HUES64 (cell line): Measurements from ENCODE around the gene GIPC2.
"Not testable (repeated sequence)": the region's sequence is repeated elsewhere in the genome, so short reads cannot be mapped to it uniquely, and the experiment has no call there.

Experiments
- H3K27ac ChIP-seq: 2 replicates; pipeline ENCODE4 v1.7.0; 2013; ENCODE audit warnings: low read depth, low read length, inconsistent platforms
- H3K27me3 ChIP-seq: 2 replicates; pipeline ENCODE4 v1.6.1; 2013; ENCODE audit warnings: mild to moderate bottlenecking, low read length; ENCODE audit not compliant: insufficient read depth
- H3K36me3 ChIP-seq: 2 replicates; pipeline ENCODE4 v1.6.1; 2013; ENCODE audit warnings: mild to moderate bottlenecking, low read length; ENCODE audit not compliant: insufficient read depth
- H3K4me1 ChIP-seq: 2 replicates; pipeline ENCODE4 v1.6.1; 2013; ENCODE audit warnings: mild to moderate bottlenecking, low read length, moderate library complexity; ENCODE audit not compliant: insufficient read depth
- H3K4me3 ChIP-seq: 2 replicates; pipeline ENCODE4 v1.5.1; 2013; ENCODE audit warnings: mild to moderate bottlenecking, low read length, moderate library complexity
- H3K9ac ChIP-seq: 2 replicates; pipeline ENCODE4 v1.6.1; 2013; ENCODE audit warnings: mild to moderate bottlenecking, low read depth, low read length
- H3K9me3 ChIP-seq: 2 replicates; pipeline ENCODE4 v1.6.1; 2013; ENCODE audit warnings: low read depth, low read length; ENCODE audit not compliant: insufficient read depth
- WGBS: fragments of 150-250, 120-280 bp; methylation state at CpG from one replicate; pipeline ENCODE4 v1.1.7; 2013; ENCODE audit warnings: missing lambda C conversion rate; 5-methylcytosine and 5-hydroxymethylcytosine counted together

The GIPC2 gene

GRCh38 chr1:78009276-78009675, 36.5 kb upstream of the GIPC2 start:
- H3K4me3 ChIP-seq: no peak overlapping the region
- no peak overlapping the region for H3K27ac ChIP-seq
- H3K27me3 ChIP-seq: no peaks in the 10 kb centered on the region
- no peak overlapping the region for H3K9ac ChIP-seq
- H3K36me3 ChIP-seq: peaks cover 4% of the 10 kb centered on the region; the same call in 1 of the 2 replicates
- WGBS: 99% methylated on average over 2 of the region's 3 CpGs
- H3K9me3 ChIP-seq: no peaks in the 10 kb centered on the region
- peaks cover 17% of the 10 kb centered on the region for H3K4me1 ChIP-seq

- no peak overlapping the region for H3K9ac ChIP-seq
- H3K27me3 ChIP-seq: no peaks in the 10 kb centered on the region
- peaks cover 17% of the 10 kb centered on the region for H3K4me1 ChIP-seq
- WGBS: 92% methylated on average over 3 of the region's 3 CpGs
- peaks cover 6% of the 10 kb centered on the region; the same call in 1 of the 2 replicates for H3K36me3 ChIP-seq
- no peak overlapping the region for H3K27ac ChIP-seq
- no peaks in the 10 kb centered on the region for H3K9me3 ChIP-seq
- H3K4me3 ChIP-seq: no peak overlapping the region
Measured at GRCh38 chr1:78009836-78010235, 35.9 kb upstream of the GIPC2 start.

- H3K4me1 ChIP-seq: peaks cover 5% of the 10 kb centered on the region
- 90% methylated on average over 1 of the region's 2 CpGs for WGBS
- H3K9me3 ChIP-seq: no peaks in the 10 kb centered on the region
- H3K27me3 ChIP-seq: no peaks in the 10 kb centered on the region
- H3K36me3 ChIP-seq: peaks cover 8% of the 10 kb centered on the region; the same call in 1 of the 2 replicates
- H3K4me3 ChIP-seq: no peak overlapping the region
- H3K27ac ChIP-seq: no peak overlapping the region
- no peak overlapping the region for H3K9ac ChIP-seq
Measured at GRCh38 chr1:78011050-78011449, 34.7 kb upstream of the GIPC2 start.

GRCh38 chr1:78015148-78015547, 30.6 kb upstream of the GIPC2 start:
- Histone ChIP-seq H3K27ac (no peak overlapping the region), H3K4me3 (no peak overlapping the region), H3K36me3 (peaks cover 12% of the 10 kb centered on the region; the same call in 1 of the 2 replicates), H3K27me3 (no peaks in the 10 kb centered on the region), H3K9ac (no peak overlapping the region), H3K4me1 (no peaks in the 10 kb centered on the region), H3K9me3 (no peaks in the 10 kb centered on the region)

GRCh38 chr1:78019024-78019423, 26.7 kb upstream of the GIPC2 start:
- Histone ChIP-seq H3K27ac (no peak overlapping the region), H3K36me3 (peaks cover 7% of the 10 kb centered on the region; the same call in 1 of the 2 replicates), H3K4me1 (no peaks in the 10 kb centered on the region), H3K9ac (no peak overlapping the region), H3K4me3 (no peak overlapping the region), H3K9me3 (no peaks in the 10 kb centered on the region), H3K27me3 (no peaks in the 10 kb centered on the region)
- 96% methylated on average over 1 of the region's 1 CpG for WGBS

GRCh38 chr1:78021134-78021533, 24.6 kb upstream of the GIPC2 start:
- WGBS: 99% methylated on average over 4 of the region's 4 CpGs
- H3K27me3 ChIP-seq: not testable (repeated sequence)

GRCh38 chr1:78029793-78030192, 16.0 kb upstream of the GIPC2 start:
- 93% methylated on average over 4 of the region's 4 CpGs for WGBS
- no peaks in the 10 kb centered on the region for H3K4me1 ChIP-seq
- no peak overlapping the region for H3K4me3 ChIP-seq
- H3K9ac ChIP-seq: no peak overlapping the region
- H3K27ac ChIP-seq: no peak overlapping the region
- H3K9me3 ChIP-seq: no peaks in the 10 kb centered on the region
- no peaks in the 10 kb centered on the region for H3K27me3 ChIP-seq
- H3K36me3 ChIP-seq: no peaks in the 10 kb centered on the region

More at GRCh38 chr1:78021134-78021533, 24.6 kb upstream of the GIPC2 start:
- H3K4me1 ChIP-seq, H3K9ac ChIP-seq, H3K36me3 ChIP-seq, H3K9me3 ChIP-seq, H3K4me3 ChIP-seq, H3K27ac ChIP-seq: not testable (repeated sequence)

- WGBS: 90% methylated on average over 4 of the region's 4 CpGs
- H3K27ac ChIP-seq: no peak overlapping the region
- no peaks in the 10 kb centered on the region for H3K4me1 ChIP-seq
Measured at GRCh38 chr1:78032996-78033796, 12.6 kb upstream of the GIPC2 start.

GRCh38 chr1:78033797-78034172, 12.0 kb upstream of the GIPC2 start:
- H3K9me3 ChIP-seq: no peaks in the 10 kb centered on the region
- H3K4me1 ChIP-seq: no peaks in the 10 kb centered on the region
- 90% methylated on average over 3 of the region's 3 CpGs for WGBS
- no peak overlapping the region for H3K27ac ChIP-seq
- no peaks in the 10 kb centered on the region for H3K36me3 ChIP-seq
- H3K9ac ChIP-seq: no peak overlapping the region
- H3K4me3 ChIP-seq: no peak overlapping the region
- no peaks in the 10 kb centered on the region for H3K27me3 ChIP-seq

More at GRCh38 chr1:78032996-78033796, 12.6 kb upstream of the GIPC2 start:
- Histone ChIP-seq H3K27me3 (no peaks in the 10 kb centered on the region), H3K36me3 (no peaks in the 10 kb centered on the region), H3K4me3 (no peak overlapping the region), H3K9me3 (no peaks in the 10 kb centered on the region), H3K9ac (no peak overlapping the region)

- Histone ChIP-seq H3K4me3 (no peak overlapping the region), H3K4me1 (no peaks in the 10 kb centered on the region), H3K27me3 (no peaks in the 10 kb centered on the region; the same call in 1 of the 2 replicates), H3K9me3 (no peaks in the 10 kb centered on the region), H3K36me3 (no peaks in the 10 kb centered on the region), H3K9ac (no peak overlapping the region), H3K27ac (no peak overlapping the region)
- WGBS: 94% methylated on average over 2 of the region's 2 CpGs
Measured at GRCh38 chr1:78035121-78035520, 10.6 kb upstream of the GIPC2 start.

- WGBS: 95% methylated on average over 4 of the region's 5 CpGs
- H3K4me1 ChIP-seq: no peaks in the 10 kb centered on the region
- no peaks in the 10 kb centered on the region; the same call in 1 of the 2 replicates for H3K27me3 ChIP-seq
- no peak overlapping the region for H3K9ac ChIP-seq
- H3K9me3 ChIP-seq: no peaks in the 10 kb centered on the region
- H3K27ac ChIP-seq: no peak overlapping the region
- no peaks in the 10 kb centered on the region for H3K36me3 ChIP-seq
- H3K4me3 ChIP-seq: no peak overlapping the region
Measured at GRCh38 chr1:78036450-78036849, 9.3 kb upstream of the GIPC2 start.
